HepG2 (cell line): ENCODE measurements around the gene UTP11. TPM values are rescaled to one million over a fixed set of nuclear protein-coding genes. Genes with fewer than 3 reads are reported as not detected.

Experiments used
- ATAC-seq: fragments of 200-7000 bp; cut with Tn5 transposase; 3 replicates; pipeline ENCODE4 v1.9.1; 2020; ENCODE audit warnings: mild to moderate bottlenecking, moderate library complexity
- BruUV-seq: library from RNA; stranded (reverse); fragments of 400-500 nt; replicated peaks from 2 replicates; lab custom pipeline; 2021; lab: Mats Ljungman, UMichigan
- CTCF ChIA-PET: fragments of 300-600 bp; formaldehyde crosslinking; extraction: SDS; loops from one replicate; lab custom pipeline; 2021; ENCODE audit warnings: low total read pairs, inconsistent platforms, low intra/inter-chr PET ratio; lab: Yijun Ruan, JAX
- POLR2A ChIA-PET: fragments of 350-600 bp; sonication (Branson Sonifier 250); formaldehyde crosslinking; loops from one replicate; lab custom pipeline; 2020; ENCODE audit warnings: antibody characterized with exemption, inconsistent platforms; lab: Yijun Ruan, JAX
- DNase-seq: peaks from one replicate; pipeline ENCODE4 v3.0.0-alpha.2; 2015; ENCODE audit warnings: low spot score
- FAIRE-seq: peaks from 3 replicates; lab custom pipeline; 2011; peaks lifted over from hg19 to GRCh38; lab: Jason Lieb, UNC
- H2AFZ ChIP-seq: one replicate; pipeline ENCODE4 v1.6.1; 2011; ENCODE audit warnings: low read length, inconsistent platforms
- H3K27ac ChIP-seq: fragments of 300-600 bp; 3 replicates; pipeline ENCODE4 v1.8.0; 2011; ENCODE audit warnings: mixed run types, mild to moderate bottlenecking, mixed read lengths, low read length, inconsistent platforms; ENCODE audit not compliant: insufficient read depth; ENCODE audit errors: extremely low read length
- H3K27me3 ChIP-seq, 2 experiments: fragments of 200-600 bp in 1 of 2; 2 replicates in 1 of 2; 3 replicates in 1 of 2; pipeline versions ENCODE4 v1.6.0 to v1.8.0; 2011; ENCODE audit warnings: low read length in 2 of 2, mild to moderate bottlenecking in 2 of 2, moderate library complexity in 2 of 2, inconsistent platforms in 1 of 2; ENCODE audit not compliant: insufficient read depth in 2 of 2, control insufficient read depth in 1 of 2
- H3K36me3 ChIP-seq, 2 experiments: fragments of 200-600 bp in 1 of 2; replicated peaks in 1 of 2; 2 replicates in 1 of 2; 3 replicates in 1 of 2; pipeline versions ENCODE4 v1.5.1 to v1.8.0; 2011; ENCODE audit warnings: low read length in 2 of 2, inconsistent platforms in 1 of 2; ENCODE audit not compliant: insufficient read depth in 2 of 2, control insufficient read depth in 1 of 2
- H3K4me1 ChIP-seq: 2 replicates; pipeline ENCODE4 v1.5.1; 2012; ENCODE audit warnings: low read length, inconsistent platforms; ENCODE audit not compliant: insufficient read depth
- H3K4me2 ChIP-seq: 2 replicates; pipeline ENCODE4 v1.6.0; 2011; ENCODE audit warnings: low read depth, low read length, inconsistent platforms
- H3K4me3 ChIP-seq, 3 experiments: fragments of 200-600 bp in 1 of 3; sonication (generic), shearing (Covaris generic) in 1 of 3; replicated peaks in 1 of 3; 2 replicates each; pipeline ENCODE4 v1.5.1; 2011 to 2016; ENCODE audit warnings: low read length in 3 of 3, inconsistent platforms in 2 of 3, low read depth in 2 of 3, mild to moderate bottlenecking in 2 of 3, control low read depth in 1 of 3, mixed read lengths in 1 of 3; ENCODE audit not compliant: insufficient read depth in 1 of 3
- H3K79me2 ChIP-seq: one replicate; pipeline ENCODE4 v1.6.1; 2011; ENCODE audit warnings: low read length, inconsistent platforms; ENCODE audit not compliant: insufficient read depth
- H3K9ac ChIP-seq: 2 replicates; pipeline ENCODE4 v1.6.0; 2011; ENCODE audit warnings: mild to moderate bottlenecking, low read depth, low read length, inconsistent platforms; ENCODE audit not compliant: insufficient read depth
- H3K9me3 ChIP-seq: 2 replicates; pipeline ENCODE4 v1.5.1; 2012; ENCODE audit warnings: mild to moderate bottlenecking, low read length
- H4K20me1 ChIP-seq: 2 replicates; pipeline ENCODE4 v1.6.0; 2011; ENCODE audit warnings: inconsistent platforms, mild to moderate bottlenecking, low read length, moderate library complexity; ENCODE audit not compliant: insufficient read depth
- HNRNPK ChIP-seq: fragments of 200-400 bp; formaldehyde crosslinking; IDR thresholded peaks from 2 replicates; pipeline ENCODE4 v1.6.1; 2018; ENCODE audit warnings: low read length, low read depth, moderate library complexity, mild to moderate bottlenecking; ENCODE audit not compliant: poor library complexity, severe bottlenecking
- KLF12 ChIP-seq: sonication (generic); formaldehyde crosslinking; IDR thresholded peaks from 2 replicates; pipeline ENCODE4 v1.4.0; 2020; ENCODE audit warnings: missing genetic modification reagents, borderline replicate concordance
- LCORL ChIP-seq, 2 experiments: fragments of 450-650 bp in 1 of 2; sonication (generic) in 1 of 2; formaldehyde crosslinking in 1 of 2; IDR thresholded peaks; 2 replicates each; pipeline versions ENCODE4 v1.5.0 to v1.6.1; 2017 to 2020; ENCODE audit warnings: antibody characterized with exemption in 1 of 2, missing genetic modification reagents in 1 of 2
- POGZ ChIP-seq: sonication (generic); formaldehyde crosslinking; IDR thresholded peaks from 2 replicates; pipeline ENCODE4 v1.4.0; 2020; ENCODE audit warnings: mild to moderate bottlenecking, missing genetic modification reagents
- PRDM10 ChIP-seq: sonication (generic); formaldehyde crosslinking; IDR thresholded peaks from 2 replicates; pipeline ENCODE4 v1.4.0; 2020; ENCODE audit warnings: low read depth, missing genetic modification reagents
- YY1 ChIP-seq: IDR thresholded peaks from 2 replicates; pipeline ENCODE4 v1.6.1; 2011; ENCODE audit warnings: low read length, low read depth, moderate library complexity, mild to moderate bottlenecking; ENCODE audit not compliant: insufficient read depth, insufficient replicate concordance
- ZNF207 ChIP-seq: fragments of 450-650 bp; IDR thresholded peaks from 2 replicates; pipeline ENCODE4 v1.6.1; 2016; ENCODE audit warnings: antibody characterized with exemption, borderline replicate concordance
- ZNF317 ChIP-seq: sonication (generic); formaldehyde crosslinking; IDR thresholded peaks from 2 replicates; pipeline ENCODE4 v1.5.0; 2020; ENCODE audit warnings: mild to moderate bottlenecking, missing genetic modification reagents
- ZNF496 ChIP-seq: sonication (generic); formaldehyde crosslinking; IDR thresholded peaks from 2 replicates; pipeline ENCODE4 v1.8.1; 2023; ENCODE audit warnings: mild to moderate bottlenecking, moderate library complexity, missing genetic modification reagents; ENCODE audit not compliant: insufficient replicate concordance
- ZNF577 ChIP-seq: sonication (generic); formaldehyde crosslinking; IDR thresholded peaks from 2 replicates; pipeline ENCODE4 v1.4.0; 2020; ENCODE audit warnings: mild to moderate bottlenecking, low read depth, missing genetic modification reagents, borderline replicate concordance
- ZSCAN9 ChIP-seq: IDR thresholded peaks from 2 replicates; pipeline ENCODE4 v1.6.1; 2016; ENCODE audit warnings: borderline replicate concordance
- WGBS: methylation state at CpG from one replicate; pipeline ENCODE4 v1.1.6; 2017; ENCODE audit warnings: low lambda C conversion rate; 5-methylcytosine and 5-hydroxymethylcytosine counted together
- in situ Hi-C: cut with HindIII; loops from 2 replicates; pipeline ENCODE4 v1.10.0; 2017; ENCODE audit warnings: low pct_unique_long_range_greater_than_20kb; ENCODE audit not compliant: extremely low pct_ligation_motif_present
- intact Hi-C: fragments of 100-400 bp; cut with micrococcal nuclease; formaldehyde crosslinking; loops from one replicate; pipeline ENCODE4 v1.10.0; 2022; ENCODE audit not compliant: unreplicated experiment
- polyA plus RNA-seq, 8 experiments: library from polyadenylated mRNA; depleted of rRNA in 3 of 8; stranded (reverse) in 7 of 8; unstranded in 1 of 8; fragments of >200 nt; fragmentation: Illumina TruSeq in 4 of 8; extraction: Trizol in 4 of 8; gene quantifications; 2 replicates each; pipeline versions ENCODE4 v1.2.1 to v1.2.3, GENCODE V29; 2011 to 2016; ENCODE audit warnings: low read depth in 4 of 8, missing spikeins in 1 of 8, mixed read lengths in 1 of 8; ENCODE audit not compliant: insufficient read depth in 1 of 8
- total RNA-seq, 5 experiments: library from RNA; depleted of rRNA; stranded (reverse); fragments of >200 nt; fragmentation: Illumina TruSeq; extraction: Trizol; gene quantifications; 2 replicates each; pipeline ENCODE4 v1.2.3, GENCODE V29; 2016; ENCODE audit warnings: low read depth in 1 of 5

UTP11 gene
- total and polyA plus RNA-seq, 2 of the 13 experiments (the other 11 are each of a cell fraction or from before 2014, with no cell fraction given) = 13.5 to 44.8 TPM

GRCh38 chr1:38041936-38042834, 29.7 kb downstream of the UTP11 start (continued):
- TF ChIP-seq YY1 (no peak), ZSCAN9 (no peak), LCORL (IDR thresholded peaks at IDR 0.05) (no peak), LCORL (CRISPR knock-in tag; IDR thresholded peaks at IDR 0.05) (no peak), HNRNPK (no peak)
- TF ChIP-seq, all 625 proteins: peak for 0

DNA sequence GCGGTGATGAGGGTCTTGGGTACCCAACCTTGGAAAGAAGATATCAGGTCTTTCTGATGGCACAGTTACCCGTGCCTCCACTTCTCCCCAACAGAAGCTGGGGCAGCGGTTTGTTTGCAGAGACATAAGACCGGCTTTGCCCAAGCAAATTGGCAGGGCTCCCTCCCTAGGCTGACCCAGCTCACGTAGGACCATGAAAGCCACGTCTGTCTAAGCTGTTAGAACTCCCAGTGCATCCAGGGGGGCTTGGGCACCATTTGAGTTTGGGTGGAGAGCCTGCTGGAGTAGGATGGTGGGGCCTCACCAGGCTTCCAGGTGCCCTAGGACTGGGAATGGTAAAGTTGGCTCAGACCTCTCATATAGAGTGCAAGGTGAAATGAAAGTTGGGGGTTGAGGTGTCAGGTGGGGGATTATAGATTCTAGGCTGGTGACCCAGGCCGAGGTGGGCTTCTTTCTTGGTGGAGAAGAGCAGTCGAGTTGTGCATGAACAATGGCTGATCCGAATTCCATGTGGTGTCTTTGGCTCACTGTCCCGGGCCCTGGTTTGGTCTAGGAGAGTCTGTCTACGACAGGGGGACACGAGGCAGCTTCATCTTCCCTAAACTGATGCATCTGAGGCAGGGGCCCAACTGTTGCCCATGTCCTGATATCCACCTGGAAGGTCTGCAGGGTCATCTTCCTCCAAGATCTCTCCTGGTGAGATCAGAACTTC, 30.7 kb downstream of the UTP11 start:
- ChIA-PET POLR2A (no interaction called here), CTCF (no interaction called here)
- H3K4me2 ChIP-seq = no peak overlapping the region
- intact Hi-C loops = no loop called here
- H4K20me1 ChIP-seq = 0 out of 2 replicates have a peak, but pooled peaks cover 2% of the 10 kb centered on the region
- H2AFZ ChIP-seq = no peak overlapping the region
- no peak for FAIRE-seq
- H3K9me3 ChIP-seq = no peaks in the 10 kb centered on the region
- DNase-seq = no peak
- in situ Hi-C loops = loop anchor here (5.0 kb wide), 1 partner anchor 774 kb away; no protein-coding TSS in a partner anchor
- no peak for ATAC-seq
- H3K4me1 ChIP-seq = peaks cover 10% of the 10 kb centered on the region
- H3K27me3 ChIP-seq = peaks cover 15 to 71% of the 10 kb centered on the region in 2 experiments
- no peak for TF ChIP-seq POGZ (CRISPR knock-in tag)
- no peak for TF ChIP-seq KLF12 (CRISPR knock-in tag)
- no peak for TF ChIP-seq ZNF577
- TF ChIP-seq ZNF317 (CRISPR knock-in tag) = no peak
- no peak for TF ChIP-seq ZNF496 (CRISPR knock-in tag)
- no peak for TF ChIP-seq ZNF207
- TF ChIP-seq PRDM10 = no peak
- BruUV-seq = no TSS peak
- H3K36me3 ChIP-seq = no peaks in the 10 kb centered on the region
- H3K27ac ChIP-seq = no peak overlapping the region
- no peak overlapping the region for H3K4me3 ChIP-seq
- no peak overlapping the region for H3K9ac ChIP-seq
- 31% methylated on average over 9 of the region's 12 CpGs for WGBS
- H3K79me2 ChIP-seq = no peaks in the 10 kb centered on the region
